ENCODE measurements around the gene LIMA1.
"Not testable (repeated sequence)": the region's sequence is repeated elsewhere in the genome, so short reads cannot be mapped to it uniquely, and the experiment has no call there.

Gene LIMA1

GRCh38 chr12:50283229-50283923 is at the start of gene LIMA1:
LIMA1 (minus strand) TSS chr12:50283520; CDS start chr12:50248751, 34,769 bp downstream.
- Histone ChIP-seq H3K4me1 (ENCODE audit: insufficient read depth, low read length) (no peaks in the 10 kb centered on the region; the same call in 1 of the 2 replicates), H3K36me3 (ENCODE audit: insufficient read depth, low read length) (no peaks in the 10 kb centered on the region), H3K9me3 (ENCODE audit: control insufficient read depth, insufficient read depth, low read length) (no peaks in the 10 kb centered on the region), H3K9ac (ENCODE audit: low read depth, low read length) (peak within 1 kb of the TSS; percentile 78)

DNA sequence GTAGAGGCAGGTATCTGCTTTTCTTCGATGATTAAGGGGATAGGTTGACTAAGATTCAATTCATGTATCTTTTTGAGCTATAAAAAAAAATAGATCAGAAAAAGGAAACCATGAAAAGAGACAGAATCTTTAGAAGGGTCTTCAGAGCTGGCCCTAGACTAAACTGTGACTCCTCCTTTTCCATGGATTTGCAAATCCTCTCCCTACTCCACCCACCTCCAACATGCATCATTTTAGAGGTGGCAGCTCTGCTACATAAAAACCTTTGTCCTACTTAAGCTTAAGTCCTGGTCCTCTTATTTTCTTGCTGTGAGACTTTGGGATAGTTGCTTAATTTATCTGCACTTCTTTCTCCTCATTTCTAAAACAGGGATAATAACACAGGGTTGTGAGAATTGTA is 48.4 kb upstream of the LIMA1 start:
- no peak overlapping the region for H3K9ac ChIP-seq (ENCODE audit: low read depth, low read length)
- H3K9me3 ChIP-seq (ENCODE audit: control insufficient read depth, insufficient read depth, low read length) = no peaks in the 10 kb centered on the region
- no peaks in the 10 kb centered on the region for H3K36me3 ChIP-seq (ENCODE audit: insufficient read depth, low read length)
- no peaks in the 10 kb centered on the region for H3K4me1 ChIP-seq (ENCODE audit: insufficient read depth, low read length)

GRCh38 chr12:50328664-50329063 is 45.3 kb upstream of the LIMA1 start:
- not testable (repeated sequence) for H3K4me1 ChIP-seq (ENCODE audit: insufficient read depth, low read length); H3K9me3 ChIP-seq (ENCODE audit: control insufficient read depth, insufficient read depth, low read length); H3K9ac ChIP-seq (ENCODE audit: low read depth, low read length); H3K36me3 ChIP-seq (ENCODE audit: insufficient read depth, low read length)

- Histone ChIP-seq H3K36me3 (ENCODE audit: insufficient read depth, low read length) (no peaks in the 10 kb centered on the region), H3K9me3 (ENCODE audit: control insufficient read depth, insufficient read depth, low read length) (no peaks in the 10 kb centered on the region), H3K4me1 (ENCODE audit: insufficient read depth, low read length) (no peaks in the 10 kb centered on the region), H3K9ac (ENCODE audit: low read depth, low read length) (no peak overlapping the region)
Observed at GRCh38 chr12:50326590-50327284, 43.4 kb upstream of the LIMA1 start.

DNA sequence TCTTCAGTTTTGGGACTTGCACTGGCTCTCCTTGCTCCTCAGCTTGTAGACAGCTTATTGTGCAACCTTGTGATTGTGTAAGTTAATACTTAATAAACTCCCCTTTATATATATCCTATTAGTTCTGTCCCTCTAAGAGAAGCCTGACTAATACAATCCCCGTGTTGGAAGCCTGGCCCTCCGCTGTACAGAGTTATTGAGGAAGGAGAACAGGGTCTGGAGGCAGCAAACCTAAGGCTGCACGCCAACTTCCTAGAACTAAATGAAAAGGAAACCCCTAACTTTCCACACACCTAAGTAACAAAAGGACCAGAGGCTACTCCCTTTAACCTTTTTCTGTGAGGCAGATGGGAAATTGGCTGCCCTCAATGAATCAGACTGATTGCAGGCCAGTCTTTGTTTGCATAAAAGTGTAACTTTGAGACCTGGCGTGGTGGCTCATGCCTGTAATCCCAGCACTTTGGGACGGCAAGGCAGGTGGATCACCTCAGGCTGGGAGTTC is 42.6 kb upstream of the LIMA1 start:
- Histone ChIP-seq H3K4me1 (ENCODE audit: insufficient read depth, low read length) (no peaks in the 10 kb centered on the region), H3K9ac (ENCODE audit: low read depth, low read length) (no peak overlapping the region), H3K9me3 (ENCODE audit: control insufficient read depth, insufficient read depth, low read length) (no peaks in the 10 kb centered on the region), H3K36me3 (ENCODE audit: insufficient read depth, low read length) (no peaks in the 10 kb centered on the region)

DNA sequence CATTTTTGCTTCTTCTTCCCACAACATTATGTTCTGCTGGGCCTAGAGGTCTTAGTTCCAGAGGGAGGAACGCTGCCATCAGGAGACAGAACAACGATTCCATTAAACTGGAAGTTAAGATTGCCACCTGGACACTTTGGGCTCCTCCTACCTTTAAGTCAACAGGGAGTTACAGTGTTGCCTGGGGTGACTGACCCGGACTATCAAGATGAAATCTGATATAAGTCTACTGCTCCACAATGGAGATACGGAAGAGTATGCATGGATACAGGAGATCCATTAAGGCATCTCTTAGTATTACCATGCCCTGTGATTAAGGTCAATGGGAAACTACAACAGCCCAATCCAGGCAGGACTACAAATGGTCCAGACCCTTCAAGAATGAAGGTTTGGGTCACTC is 41.5 kb upstream of the LIMA1 start:
- H3K9me3 ChIP-seq (ENCODE audit: control insufficient read depth, insufficient read depth, low read length); H3K4me1 ChIP-seq (ENCODE audit: insufficient read depth, low read length); H3K9ac ChIP-seq (ENCODE audit: low read depth, low read length); H3K36me3 ChIP-seq (ENCODE audit: insufficient read depth, low read length): not testable (repeated sequence)

DNA sequence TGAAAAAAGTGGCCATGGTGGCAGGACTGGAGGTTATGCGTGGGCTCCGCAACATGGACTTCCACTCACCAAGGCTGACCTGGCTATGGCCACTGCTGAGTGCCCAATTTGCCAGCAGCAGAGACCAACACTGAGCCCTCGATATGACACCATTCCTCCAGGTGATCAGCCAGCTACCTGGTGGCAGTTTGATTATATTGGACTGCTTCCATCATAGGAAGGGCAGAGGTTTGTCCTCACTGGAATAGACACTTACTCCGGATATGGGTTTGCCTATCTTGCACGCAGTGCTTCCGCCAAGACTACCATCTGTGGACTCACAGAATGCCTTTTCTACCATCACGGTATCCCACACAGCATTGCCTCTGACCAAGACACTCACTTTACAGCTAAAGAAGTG is 40.8 kb upstream of the LIMA1 start:
- not testable (repeated sequence) for H3K4me1 ChIP-seq (ENCODE audit: insufficient read depth, low read length); H3K9ac ChIP-seq (ENCODE audit: low read depth, low read length); H3K36me3 ChIP-seq (ENCODE audit: insufficient read depth, low read length); H3K9me3 ChIP-seq (ENCODE audit: control insufficient read depth, insufficient read depth, low read length)

- Histone ChIP-seq H3K4me1 (ENCODE audit: insufficient read depth, low read length) (no peaks in the 10 kb centered on the region), H3K36me3 (ENCODE audit: insufficient read depth, low read length) (no peaks in the 10 kb centered on the region), H3K9ac (ENCODE audit: low read depth, low read length) (no peak overlapping the region), H3K9me3 (ENCODE audit: control insufficient read depth, insufficient read depth, low read length) (no peaks in the 10 kb centered on the region)
Observed at GRCh38 chr12:50322206-50322605, 38.9 kb upstream of the LIMA1 start.

DNA sequence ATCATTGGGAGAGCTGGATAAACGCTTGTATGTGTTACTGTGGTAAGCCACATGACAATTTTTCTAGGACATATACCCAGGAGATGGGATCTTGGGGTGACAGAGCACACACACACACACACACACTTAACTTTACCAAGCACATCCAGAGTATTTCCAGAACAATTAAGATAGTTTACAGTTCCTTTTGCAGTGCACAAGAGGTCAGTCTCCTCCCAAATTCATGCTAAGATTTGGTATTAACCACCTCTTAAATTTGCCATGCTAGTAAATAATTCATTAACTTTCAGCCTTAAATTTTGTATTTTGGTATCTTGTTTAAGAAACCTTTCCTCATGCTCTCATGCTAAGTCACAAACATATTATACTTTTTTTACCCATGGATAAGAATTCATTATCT is 33.9 kb upstream of the LIMA1 start:
- Histone ChIP-seq H3K9ac (ENCODE audit: low read depth, low read length) (no peak overlapping the region), H3K4me1 (ENCODE audit: insufficient read depth, low read length) (no peaks in the 10 kb centered on the region), H3K36me3 (ENCODE audit: insufficient read depth, low read length) (no peaks in the 10 kb centered on the region), H3K9me3 (ENCODE audit: control insufficient read depth, insufficient read depth, low read length) (no peaks in the 10 kb centered on the region)

- no peaks in the 10 kb centered on the region for H3K9me3 ChIP-seq (ENCODE audit: control insufficient read depth, insufficient read depth, low read length)
- no peaks in the 10 kb centered on the region for H3K36me3 ChIP-seq (ENCODE audit: insufficient read depth, low read length)
- H3K4me1 ChIP-seq (ENCODE audit: insufficient read depth, low read length) = no peaks in the 10 kb centered on the region
- no peak overlapping the region for H3K9ac ChIP-seq (ENCODE audit: low read depth, low read length)
Observed at GRCh38 chr12:50315803-50316202, 32.5 kb upstream of the LIMA1 start.

DNA sequence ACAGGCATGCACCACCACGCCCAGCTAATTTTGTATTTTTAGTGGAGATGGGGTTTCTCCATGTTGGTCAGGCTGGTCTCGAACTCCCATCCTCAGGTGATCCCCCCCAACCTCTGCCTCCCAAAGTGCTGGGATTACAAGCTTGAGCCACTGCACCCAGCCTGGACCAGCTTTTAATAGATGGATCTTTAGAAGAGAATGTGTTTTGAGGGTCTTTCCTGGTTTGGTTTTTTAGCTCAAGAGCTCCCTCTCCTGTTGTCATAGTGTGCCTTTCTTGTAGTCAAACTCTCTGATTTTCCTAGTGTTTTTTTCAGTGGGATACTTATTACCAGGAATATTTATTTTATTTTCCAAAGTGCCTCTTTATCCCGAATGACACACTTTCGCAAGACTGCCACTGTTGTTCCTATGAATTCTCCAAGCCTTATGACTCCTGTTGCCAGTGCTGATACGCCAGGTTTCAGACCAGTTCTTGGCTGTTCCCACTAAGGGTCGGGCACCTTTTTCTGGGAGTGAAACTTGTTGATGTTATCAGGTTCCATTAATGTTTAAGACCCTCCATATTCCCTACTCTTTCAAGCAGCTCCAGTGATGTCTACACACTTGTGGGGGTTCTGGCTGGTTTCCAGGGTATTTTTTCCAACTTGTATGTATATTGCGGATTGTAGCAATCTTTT is 31.5 kb upstream of the LIMA1 start:
- Histone ChIP-seq H3K4me1 (ENCODE audit: insufficient read depth, low read length) (no peaks in the 10 kb centered on the region), H3K9me3 (ENCODE audit: control insufficient read depth, insufficient read depth, low read length) (no peaks in the 10 kb centered on the region), H3K9ac (ENCODE audit: low read depth, low read length) (no peak overlapping the region), H3K36me3 (ENCODE audit: insufficient read depth, low read length) (no peaks in the 10 kb centered on the region)

DNA sequence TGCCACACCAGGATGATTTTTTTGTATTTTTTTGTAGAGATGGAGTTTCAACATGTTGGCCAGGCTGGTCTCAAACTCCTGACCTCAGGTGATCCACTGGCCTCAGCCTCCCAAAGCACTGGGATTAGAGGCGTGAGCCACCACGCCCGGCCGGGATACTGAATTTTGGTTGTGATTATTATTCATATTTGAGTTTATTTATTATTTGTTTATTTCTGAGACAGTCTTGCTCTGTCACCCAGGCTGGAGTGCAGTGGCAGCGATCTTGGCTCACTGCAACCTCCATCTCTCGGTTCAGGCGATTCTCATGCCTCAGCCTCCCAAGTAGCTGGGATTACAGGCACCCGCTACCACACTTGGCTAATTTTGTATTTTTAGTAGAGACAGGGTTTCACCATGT is 30.7 kb upstream of the LIMA1 start:
- H3K9ac ChIP-seq (ENCODE audit: low read depth, low read length); H3K9me3 ChIP-seq (ENCODE audit: control insufficient read depth, insufficient read depth, low read length); H3K36me3 ChIP-seq (ENCODE audit: insufficient read depth, low read length); H3K4me1 ChIP-seq (ENCODE audit: insufficient read depth, low read length): not testable (repeated sequence)

DNA sequence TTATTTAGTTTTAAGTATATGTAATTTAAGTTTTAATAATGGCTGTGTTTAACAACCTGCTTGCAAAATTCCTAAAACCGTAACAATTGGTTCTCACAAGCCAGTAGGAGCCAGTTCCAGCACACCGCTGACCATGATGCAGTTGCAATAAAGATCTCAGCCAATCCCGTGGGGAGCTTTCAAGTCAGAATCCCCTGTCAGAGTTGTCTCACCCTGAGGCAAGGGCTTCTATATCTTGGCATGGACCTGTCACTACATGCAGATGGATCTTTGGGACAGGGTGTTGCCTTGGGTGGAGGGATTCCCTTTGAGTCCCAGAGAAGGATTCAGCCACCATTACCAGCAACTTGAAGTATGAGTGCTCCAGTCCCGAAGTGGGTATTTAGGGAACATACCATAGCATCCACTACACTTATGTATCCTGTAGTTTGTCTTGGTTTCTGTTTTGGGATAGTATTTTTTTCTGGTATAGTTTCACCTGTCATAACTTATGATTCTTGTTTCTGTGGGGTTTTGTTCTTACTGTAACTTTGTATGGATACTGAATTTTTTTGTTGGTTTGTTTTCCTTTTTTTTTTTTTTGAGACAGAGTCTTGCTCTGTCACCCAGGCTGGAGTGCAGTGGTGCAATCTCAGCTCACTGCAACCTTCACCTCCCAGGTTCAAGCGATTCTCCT is 30.1 kb upstream of the LIMA1 start:
- no peaks in the 10 kb centered on the region for H3K9me3 ChIP-seq (ENCODE audit: control insufficient read depth, insufficient read depth, low read length)
- H3K9ac ChIP-seq (ENCODE audit: low read depth, low read length) = no peak overlapping the region
- no peaks in the 10 kb centered on the region for H3K4me1 ChIP-seq (ENCODE audit: insufficient read depth, low read length)
- no peaks in the 10 kb centered on the region for H3K36me3 ChIP-seq (ENCODE audit: insufficient read depth, low read length)

DNA sequence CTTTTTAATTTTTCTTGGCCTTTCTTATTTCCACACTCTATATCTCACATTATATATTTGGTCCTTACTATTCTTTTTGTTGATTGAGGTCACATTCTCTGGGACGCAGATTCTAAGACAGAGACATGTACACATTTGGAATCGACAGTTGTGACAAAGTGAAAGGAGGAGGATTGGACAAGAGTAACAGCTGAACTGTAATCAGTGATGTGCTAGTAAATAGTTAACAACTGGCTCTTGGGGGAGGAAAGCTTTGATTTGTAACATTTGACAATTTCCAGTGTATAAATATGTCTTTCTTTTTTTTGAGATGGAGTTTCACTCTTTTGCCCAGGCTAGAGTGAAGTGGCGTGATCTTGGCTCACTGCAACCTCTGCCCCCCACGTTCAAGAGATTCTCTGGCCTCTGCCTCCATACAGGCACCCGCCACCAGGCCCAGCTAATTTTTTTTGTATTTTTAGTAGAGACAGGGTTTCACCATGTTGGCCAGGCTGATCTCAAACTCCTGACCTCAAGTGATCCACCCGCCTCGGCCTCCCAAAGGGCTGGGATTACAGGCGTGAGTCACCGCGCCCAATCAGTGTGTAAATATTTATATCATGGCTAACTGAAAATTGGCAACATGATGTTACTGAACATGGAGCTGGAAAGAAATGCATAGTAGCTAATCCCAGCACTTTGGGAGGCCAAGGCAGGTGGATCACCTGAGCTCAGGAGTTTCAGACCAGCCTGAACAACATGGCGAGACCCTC is 28.7 kb upstream of the LIMA1 start:
- H3K4me1 ChIP-seq (ENCODE audit: insufficient read depth, low read length); H3K9me3 ChIP-seq (ENCODE audit: control insufficient read depth, insufficient read depth, low read length); H3K36me3 ChIP-seq (ENCODE audit: insufficient read depth, low read length); H3K9ac ChIP-seq (ENCODE audit: low read depth, low read length): not testable (repeated sequence)

All from ES-I3 (cell line).